GM21381 (cell line): ENCODE results near the gene APCDD1.
A peak's percentile ranks its signal among the peaks of the same experiment; 100 is the strongest.
"Not testable (repeated sequence)": the region's sequence is repeated elsewhere in the genome, so short reads cannot be mapped to it uniquely, and the experiment has no call there.

ENCODE experiments used
- ATAC-seq: cut with Tn5 transposase; IDR thresholded peaks from one replicate; pipeline ENCODE4 v1.9.1; 2021; ENCODE audit warnings: mild to moderate bottlenecking, moderate library complexity; ENCODE audit not compliant: unreplicated experiment

APCDD1 gene

DNA sequence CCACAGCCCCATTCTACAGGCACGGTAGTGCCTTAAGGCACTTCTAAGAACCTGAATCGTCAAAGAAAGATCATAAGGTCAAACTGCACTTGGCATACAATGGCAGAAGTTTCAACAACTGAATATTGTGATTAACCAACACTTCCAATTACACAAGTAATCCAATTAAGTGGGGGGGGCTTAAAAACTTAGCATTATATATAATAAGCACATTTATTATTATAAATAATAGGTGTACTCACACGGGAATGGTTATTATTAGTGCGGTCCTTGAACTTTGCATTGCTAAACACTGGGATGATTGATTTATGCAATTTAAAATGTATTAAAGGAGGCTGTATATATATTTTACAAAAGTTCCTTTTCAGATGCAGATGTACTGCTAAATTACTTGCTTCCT lies 7.6 kb downstream of the APCDD1 start:
- no peak for ATAC-seq

DNA sequence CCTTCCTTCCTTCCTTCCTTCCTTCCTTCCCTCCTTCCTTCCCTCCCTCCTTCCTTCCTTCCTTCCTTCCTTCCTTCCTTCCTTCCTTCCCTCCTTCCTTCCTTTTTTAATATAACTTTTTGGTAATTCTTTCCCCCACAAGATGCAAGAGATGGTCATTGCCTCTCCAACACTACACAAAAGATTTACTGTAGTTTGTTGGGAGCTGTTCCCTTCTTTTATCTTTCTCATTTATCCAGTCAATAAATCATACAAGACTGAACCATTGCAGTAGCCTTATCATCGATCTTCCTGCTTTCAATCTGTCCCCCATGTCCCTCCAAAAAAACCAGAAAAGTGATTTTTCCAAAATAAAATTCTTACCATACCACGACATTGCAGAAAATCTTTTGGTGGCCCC lies 8.2 kb downstream of the APCDD1 start:
- ATAC-seq: no peak

DNA sequence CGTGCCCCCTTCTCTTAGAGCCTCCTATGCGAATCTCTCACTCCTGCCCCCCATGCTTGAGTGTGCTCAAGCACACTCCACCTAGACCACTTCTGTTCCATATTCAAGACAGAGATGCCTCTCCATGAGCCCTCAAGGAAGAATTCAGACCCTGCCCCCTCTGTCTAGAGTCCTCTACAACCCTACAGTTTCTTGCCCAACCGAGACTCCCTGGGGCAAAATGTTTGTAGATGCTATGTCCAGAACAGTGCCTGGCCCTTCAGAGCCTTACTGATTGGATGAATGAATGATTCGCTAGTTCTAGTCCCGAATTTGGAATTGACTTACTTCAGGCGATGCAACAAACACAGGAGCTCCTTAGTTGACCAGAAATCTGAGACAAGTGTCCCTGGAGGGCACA lies 8.7 kb downstream of the APCDD1 start:
- ATAC-seq: no peak

DNA sequence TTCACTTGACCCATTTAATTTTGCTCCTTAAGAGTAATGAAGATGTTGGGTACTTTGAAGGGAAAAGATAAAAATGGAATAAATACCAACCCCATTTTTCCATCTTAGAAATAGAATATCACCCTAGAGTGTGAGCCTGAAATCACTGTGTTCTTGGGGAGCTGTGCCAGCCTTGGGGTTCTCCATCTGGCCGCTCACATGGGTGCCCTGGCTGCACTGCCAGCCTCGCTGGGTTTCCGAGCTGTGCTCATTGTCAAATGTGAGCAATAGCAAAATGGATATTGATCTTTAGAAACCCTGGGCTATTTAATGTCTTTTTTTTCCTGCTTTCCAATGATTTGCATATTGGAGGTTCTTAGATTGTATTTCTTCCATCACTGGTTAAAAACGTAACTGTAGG lies 9.3 kb downstream of the APCDD1 start:
- no peak for ATAC-seq

DNA sequence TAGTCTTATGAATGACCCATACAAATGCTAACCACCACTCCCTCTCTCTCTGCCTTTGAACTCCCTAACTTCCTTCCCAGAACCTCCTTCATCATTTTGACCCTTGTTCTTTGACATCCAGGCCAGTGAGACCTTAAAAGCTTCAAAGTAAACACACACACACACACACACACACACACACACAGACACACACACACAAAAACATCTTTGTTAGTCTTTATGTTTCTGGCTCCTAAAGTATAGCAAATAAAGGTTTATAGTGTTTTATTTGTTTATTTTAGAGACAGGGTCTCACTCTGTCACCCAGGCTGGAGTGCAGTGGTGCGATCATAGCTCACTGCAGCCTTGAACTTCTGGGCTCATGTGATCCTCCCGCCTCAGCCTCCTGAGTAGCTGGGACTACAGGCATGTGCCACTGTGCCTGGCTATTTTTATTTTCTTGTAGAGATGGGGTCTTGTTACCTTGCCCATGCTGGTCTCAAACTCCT lies 9.8 kb downstream of the APCDD1 start:
- not testable (repeated sequence) for ATAC-seq

DNA sequence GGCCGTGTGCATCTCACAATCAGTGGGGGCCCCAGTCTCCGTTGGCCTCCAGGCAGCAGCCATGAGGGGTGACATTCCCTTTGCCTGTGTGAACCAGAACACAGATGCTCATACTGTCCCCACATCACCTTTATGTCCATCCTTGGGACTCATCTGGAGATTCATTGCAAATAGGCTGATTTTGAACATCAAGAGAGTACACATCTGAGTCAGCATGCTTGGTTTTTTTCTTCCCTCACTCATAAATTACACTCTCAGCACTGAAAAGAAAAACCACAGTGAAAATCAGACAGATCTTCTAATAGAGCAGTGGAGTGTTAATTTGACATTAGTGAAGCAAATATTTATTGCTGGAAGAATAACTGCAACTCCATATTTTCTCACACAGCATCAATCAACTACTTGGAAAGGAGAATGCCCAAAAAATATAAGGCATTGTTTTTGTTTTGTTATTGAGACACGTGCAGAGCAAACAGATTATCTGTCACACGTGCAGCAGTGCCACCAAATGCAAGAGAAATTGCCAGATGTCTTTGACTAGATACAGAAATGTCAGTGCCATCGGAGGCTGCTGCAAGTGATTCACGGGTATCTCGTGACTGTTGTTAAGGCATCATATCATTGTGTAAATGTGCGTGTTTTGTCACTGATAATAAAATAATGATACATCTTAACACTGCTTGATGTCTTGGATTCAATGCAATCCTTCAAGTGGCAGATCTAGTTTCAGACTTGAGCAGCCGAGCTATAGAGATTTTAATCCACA lies 10.9 kb downstream of the APCDD1 start:
- ATAC-seq: no peak

DNA sequence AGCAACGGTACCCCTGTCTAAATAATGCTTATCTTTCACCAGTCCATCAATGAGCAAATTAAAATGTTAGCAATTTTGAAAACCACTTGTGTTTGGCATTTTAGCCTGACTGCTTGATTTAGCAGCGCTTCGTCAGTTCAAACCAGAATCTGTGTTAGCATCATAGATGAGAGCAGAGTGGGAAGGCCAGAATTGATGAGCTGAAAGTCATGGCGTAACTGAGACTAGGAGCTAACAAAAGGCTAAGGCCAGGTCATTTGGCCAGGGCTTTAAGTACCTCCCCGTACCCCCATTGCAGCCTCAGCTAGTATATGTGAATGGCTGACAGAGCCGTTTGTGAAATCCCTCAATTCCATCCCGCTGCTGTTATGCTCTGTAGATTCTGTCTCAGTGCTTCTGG lies 16.0 kb downstream of the APCDD1 start:
- ATAC-seq: no peak

DNA sequence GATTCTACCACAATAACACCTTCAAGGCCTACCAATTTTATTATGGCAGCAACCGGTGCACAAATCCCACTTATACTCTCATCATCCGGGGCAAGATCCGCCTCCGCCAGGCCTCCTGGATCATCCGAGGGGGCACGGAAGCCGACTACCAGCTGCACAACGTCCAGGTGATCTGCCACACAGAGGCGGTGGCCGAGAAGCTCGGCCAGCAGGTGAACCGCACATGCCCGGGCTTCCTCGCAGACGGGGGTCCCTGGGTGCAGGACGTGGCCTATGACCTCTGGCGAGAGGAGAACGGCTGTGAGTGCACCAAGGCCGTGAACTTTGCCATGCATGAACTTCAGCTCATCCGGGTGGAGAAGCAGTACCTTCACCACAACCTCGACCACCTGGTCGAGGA lies 17.1 kb downstream of the APCDD1 start:
- no peak for ATAC-seq

DNA sequence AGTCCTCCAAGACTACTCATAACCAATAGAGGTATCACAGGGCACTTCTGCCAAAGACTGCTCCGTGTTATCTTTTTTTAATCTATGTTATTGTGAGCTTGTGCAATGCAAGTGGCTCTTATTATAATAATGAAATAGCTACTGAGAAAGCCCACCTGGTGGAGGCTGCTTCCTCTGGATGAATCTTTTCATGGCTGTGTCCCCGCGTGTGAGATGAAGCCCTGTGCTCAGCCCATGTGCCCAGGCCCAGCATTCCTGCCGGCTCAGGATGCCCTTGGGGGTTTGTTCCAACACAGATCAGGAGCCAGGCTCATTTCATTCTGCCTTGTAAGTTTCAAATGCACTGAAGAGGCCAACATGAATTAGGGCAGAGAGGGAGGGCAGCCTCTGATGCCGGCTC lies 18.7 kb downstream of the APCDD1 start:
- ATAC-seq: no peak

DNA sequence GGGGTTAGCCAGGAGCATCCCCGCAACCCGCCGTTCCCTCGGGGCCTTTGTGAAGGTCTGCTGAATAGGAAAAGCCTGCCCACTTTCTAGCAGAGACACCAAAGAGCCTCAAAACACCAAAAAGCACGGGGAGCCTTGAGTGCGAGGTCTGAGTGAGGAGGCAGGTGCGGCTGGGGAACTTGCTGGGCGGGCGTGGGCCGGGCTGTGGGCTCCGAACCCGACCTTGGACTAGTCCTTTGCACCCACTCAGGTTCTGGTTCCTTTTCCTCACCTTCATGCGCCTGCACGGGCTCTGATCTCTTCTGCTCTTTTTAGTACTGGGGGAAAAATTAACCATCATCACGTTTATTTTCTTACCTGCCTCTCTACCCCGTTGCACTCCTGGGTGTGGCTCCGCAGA lies 19.9 kb downstream of the APCDD1 start:
- no peak for ATAC-seq

DNA sequence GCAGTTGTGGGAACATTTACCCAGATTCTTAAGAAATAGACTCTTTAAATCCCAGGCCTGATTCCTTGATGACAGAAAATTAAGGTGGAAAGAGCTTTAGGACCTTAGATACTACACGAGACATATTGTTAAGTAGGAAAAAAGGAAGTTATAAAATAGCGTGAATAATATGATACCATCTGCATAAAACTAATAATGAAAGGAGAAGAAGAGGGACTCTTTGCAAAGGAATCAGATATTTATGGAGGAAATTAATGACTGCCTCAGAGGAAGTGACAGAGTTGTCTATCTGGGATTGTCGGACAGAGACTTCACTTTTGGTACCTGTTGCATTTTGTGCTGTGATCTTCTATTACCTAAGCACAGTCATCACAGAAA lies 20.8 kb downstream of the APCDD1 start:
- no peak for ATAC-seq

DNA sequence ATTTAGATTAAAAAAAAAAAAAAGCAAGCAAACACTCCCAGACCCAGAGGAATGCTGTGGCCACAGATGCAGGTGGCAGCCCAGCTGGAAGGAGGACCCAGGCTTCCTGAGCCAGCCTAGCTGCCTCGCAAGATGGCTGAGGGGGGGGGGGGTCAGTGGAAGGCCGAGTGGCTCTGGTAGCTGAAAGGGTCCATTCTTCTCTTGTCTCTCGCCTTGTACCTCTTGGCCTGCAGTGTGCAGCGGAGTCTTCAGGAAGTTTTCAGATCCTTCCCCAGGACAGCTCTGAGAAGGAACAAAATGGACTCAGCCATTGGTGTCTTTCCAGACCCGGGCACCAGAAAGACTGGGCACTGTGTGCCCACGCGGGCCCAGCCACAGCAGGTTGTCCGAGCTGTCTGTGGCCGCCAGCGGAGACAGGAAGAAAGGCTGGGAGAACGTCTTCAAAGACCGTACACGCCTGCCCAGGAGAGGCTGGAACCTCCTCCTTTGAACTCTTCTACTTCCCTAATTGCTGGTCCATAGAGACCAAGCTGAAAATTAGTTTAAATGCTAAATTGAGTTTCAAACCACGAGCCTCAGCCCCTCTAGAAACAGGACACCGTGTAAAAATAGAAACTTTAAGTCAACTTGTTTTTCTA lies 21.3 kb downstream of the APCDD1 start:
- no peak for ATAC-seq

DNA sequence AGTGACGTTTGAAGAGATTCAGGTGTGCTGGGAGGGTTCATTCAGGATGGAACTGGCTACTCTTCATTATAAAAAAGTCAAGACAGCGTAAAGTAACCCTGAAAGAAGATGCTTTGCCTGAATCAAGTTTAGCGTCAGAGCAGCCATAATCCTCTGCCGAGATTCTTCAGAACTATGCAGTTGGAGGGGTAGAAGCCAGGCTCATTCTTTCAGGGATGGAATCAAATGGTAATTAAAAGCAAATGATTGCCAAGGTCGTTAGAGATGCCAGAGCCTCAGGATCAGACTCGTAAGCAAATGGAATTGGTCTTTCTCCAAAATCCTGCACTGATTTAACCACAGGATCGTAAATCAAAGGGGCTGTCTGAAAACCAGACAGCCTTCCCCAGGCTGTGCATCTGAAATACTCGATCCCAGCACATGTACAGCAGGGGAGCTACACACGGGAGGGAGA lies 21.9 kb downstream of the APCDD1 start:
- no peak for ATAC-seq

DNA sequence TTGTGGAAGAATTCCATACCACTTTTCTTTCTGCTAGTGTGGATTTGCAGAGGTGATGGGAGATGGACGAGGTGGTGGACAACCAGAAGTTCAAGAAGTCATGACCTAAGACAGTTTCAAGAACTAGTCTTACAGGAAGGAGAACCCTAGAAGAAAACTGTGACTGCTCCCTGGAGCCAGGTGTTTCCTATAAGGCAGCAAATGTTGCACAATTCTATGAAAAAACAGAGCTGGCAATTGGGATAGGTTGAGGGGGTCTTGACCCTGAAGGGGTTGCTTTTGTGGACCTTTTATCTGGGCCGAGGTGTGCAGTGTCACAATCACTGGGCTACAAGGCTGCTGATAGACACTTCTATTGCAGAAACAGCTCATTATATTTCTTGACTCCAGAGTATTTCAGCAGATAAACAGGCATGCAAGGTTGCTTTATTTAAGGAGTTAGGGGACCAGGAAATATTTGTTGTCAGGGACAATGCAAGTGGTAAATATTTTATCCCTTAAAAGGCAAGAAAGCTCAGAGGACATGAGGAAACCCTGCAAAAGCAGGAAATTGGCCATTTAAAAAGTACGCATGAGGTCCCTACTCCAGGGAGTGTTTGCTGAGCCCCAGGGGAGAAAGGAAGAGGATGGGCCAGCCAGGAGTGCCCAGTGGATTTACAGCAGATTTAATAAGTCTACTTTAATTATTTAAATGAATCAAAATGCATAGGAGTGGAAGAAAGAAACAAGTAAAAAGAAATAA lies 22.9 kb downstream of the APCDD1 start:
- ATAC-seq: no peak

DNA sequence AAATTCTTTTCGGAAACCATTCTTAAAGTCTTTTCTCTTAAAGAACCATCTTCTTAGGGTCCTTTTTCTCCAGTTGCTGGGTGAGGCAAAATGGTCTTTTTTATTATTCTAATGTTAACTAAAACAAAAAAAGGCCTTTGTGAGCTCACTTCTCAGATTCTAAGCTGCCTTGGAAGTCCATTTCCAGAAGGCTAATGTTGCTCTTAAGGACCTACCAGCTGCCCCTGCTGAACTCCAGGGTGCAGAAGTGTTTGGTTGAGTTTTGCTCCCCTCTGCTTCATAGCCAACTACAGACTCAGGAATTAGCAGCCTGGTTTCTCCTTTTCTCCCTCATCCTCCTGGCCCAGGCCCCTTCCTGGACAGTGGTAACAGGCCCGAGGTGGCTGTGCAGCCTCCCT lies 23.4 kb downstream of the APCDD1 start:
- no peak for ATAC-seq

DNA sequence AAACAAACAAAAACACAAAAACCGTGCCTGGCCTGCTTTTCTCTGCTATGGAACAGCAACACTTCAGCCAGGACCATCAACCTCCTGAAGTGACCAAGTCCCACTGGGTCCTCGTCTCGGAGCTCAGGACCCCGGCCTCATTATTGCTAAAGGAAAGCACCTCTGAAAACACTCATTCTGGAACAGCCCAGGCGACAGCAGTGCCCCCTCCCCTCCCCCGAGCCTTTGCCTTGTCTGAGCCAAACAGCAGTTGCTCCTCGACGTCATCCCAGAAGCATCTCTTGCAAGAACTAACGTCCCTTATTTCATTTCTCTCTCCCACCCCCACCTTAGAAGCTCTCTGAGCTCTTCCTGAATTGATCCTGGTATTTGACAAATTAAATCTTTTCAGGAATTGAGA lies 27.4 kb downstream of the APCDD1 start:
- ATAC-seq: no peak

DNA sequence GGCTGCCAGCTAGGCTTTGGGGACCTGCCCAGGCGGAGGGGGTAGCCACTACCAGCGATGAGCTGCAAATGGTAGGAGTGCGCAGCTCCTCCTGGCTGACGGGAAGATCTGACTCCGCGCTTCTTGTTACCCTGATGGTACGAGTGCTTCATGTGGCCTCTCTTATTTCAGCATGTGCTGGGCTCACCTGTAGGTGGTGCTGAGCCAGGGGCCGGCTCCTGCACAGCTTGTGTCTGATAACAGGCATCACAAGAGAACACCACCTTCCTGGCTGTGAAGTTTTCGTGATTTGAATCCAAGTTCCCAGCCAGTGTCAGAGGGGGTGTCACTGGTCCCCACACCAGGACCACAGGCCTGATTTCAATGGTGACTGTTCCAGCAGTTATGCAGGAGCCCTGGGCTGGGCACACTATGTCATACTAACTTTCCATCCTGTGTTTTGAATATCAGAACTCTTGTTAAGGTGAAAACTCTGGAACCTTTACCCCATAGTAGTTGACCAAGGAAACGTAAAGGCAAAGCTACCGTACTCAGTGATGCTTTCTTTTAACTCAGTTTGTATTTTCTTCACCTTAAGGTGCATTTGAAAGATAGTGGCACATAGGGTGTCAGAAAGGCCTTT lies 28.0 kb downstream of the APCDD1 start:
- peak; percentile 9 for ATAC-seq

DNA sequence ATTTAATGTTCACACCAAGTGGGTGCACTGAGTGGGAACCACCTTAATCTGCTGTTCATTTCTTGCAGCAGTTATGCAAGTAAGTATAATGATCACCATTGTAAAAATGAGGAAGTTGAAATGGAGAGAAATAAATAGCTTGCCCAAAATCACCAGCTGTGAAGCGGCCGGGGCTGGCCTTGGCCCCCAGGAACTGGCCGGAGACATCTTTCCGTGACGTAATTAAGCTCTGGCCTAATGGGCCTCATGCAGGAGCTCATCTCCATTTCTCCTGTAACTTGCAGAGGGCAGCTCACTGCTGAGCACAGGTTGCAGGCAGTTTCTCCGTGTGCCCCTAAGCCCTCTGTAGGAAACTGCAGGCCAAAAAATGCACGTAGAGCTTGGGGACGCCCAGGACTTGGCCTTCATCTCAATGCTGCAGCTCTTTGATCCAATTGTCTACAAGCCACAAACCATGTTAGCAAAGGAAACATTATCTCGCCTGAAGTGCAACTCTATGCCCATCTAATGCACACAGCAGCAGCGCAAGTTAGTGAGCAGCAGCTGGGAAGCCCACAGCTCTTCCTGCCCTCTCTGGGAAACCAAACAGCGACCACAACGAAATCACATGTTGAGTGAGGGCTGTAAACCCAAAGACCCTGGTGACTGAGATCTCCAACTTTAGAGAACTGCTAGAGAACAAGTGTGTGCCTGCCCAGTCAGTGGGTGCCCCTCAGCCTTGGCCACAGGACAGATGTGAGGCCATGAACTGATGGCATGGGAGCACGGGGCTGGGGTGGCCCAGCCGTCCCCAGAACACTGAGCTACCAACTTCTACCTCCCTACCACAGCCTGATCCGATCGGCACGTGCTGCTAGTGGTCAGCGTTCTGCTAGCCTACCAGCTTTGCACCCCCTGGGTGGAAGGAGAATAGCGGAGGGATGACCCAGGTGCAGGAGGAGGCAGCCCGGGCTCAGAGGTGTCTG lies 28.8 kb downstream of the APCDD1 start:
- peak; percentile 68 for ATAC-seq

DNA sequence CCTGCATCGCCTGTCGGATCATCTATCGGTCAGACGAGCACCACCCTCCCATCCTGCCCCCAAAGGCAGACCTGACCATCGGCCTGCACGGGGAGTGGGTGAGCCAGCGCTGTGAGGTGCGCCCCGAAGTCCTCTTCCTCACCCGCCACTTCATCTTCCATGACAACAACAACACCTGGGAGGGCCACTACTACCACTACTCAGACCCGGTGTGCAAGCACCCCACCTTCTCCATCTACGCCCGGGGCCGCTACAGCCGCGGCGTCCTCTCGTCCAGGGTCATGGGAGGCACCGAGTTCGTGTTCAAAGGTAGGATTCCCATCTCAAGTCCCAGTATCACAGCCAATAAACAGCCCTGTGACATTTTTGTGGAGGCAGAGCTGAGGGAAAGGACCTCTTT lies 31.0 kb downstream of the APCDD1 start:
- no peak for ATAC-seq

DNA sequence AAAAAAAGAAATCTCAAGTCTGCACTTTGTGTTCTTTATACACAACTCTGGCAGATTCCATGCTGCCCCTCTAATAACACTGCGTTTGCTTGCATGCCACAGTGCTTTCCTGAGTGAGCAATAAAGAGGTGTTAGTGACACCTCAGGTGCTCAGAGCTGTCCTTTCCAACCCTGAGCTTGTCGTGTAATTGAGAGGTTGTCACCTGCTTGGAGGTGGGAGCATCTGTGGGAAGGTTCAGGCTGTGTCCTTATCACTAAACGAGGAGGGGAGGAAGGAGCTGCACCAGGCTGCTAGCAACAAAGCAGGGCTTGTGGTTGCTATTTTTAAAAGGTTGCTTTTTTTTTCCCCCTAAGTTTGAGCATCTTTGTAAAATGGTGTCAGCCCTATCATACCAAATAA lies 31.9 kb downstream of the APCDD1 start:
- no peak for ATAC-seq
